K562 (cell line): ENCODE results near the gene LUC7L. TPM values are rescaled to one million over a fixed set of nuclear protein-coding genes. Genes with fewer than 3 reads are reported as not detected.
A peak's percentile ranks its signal among the peaks of the same experiment; 100 is the strongest.

Source experiments
- CREB3 ChIP-seq: fragments of 450-650 bp; conservative IDR thresholded peaks from 2 replicates; pipeline ENCODE4 v1.6.1; 2016; ENCODE audit warnings: missing genetic modification characterization, low read depth, mild to moderate bottlenecking, missing compliant biosample characterization, moderate library complexity
- CREM ChIP-seq: IDR thresholded peaks from 2 replicates; pipeline ENCODE4 v1.6.1; 2014; ENCODE audit warnings: antibody characterized with exemption, low read depth
- MEIS2 ChIP-seq: fragments of 450-650 bp; IDR thresholded peaks from 2 replicates; pipeline ENCODE4 v1.6.1; 2014; ENCODE audit warnings: mild to moderate bottlenecking; ENCODE audit not compliant: partially characterized antibody
- PHB2 ChIP-seq: fragments of 450-650 bp; IDR thresholded peaks from 2 replicates; pipeline ENCODE4 v1.6.1; 2017; ENCODE audit warnings: low read depth
- PKNOX1 ChIP-seq: fragments of 450-650 bp; IDR thresholded peaks from 2 replicates; pipeline ENCODE4 v1.6.1; 2016
- RNF219 ChIP-seq: fragments of 250-450 bp; sonication (Bioruptor Pico); IDR thresholded peaks from 2 replicates; pipeline ENCODE4 v1.5.0; 2022; ENCODE audit warnings: mild to moderate bottlenecking
- SMARCC2 ChIP-seq: fragments of 450-650 bp; IDR thresholded peaks from 2 replicates; pipeline ENCODE4 v1.6.1; 2017; ENCODE audit warnings: antibody characterized with exemption, moderate library complexity, mild to moderate bottlenecking, low read depth
- TCF7L2 ChIP-seq: fragments of 150-350 bp; IDR thresholded peaks from 2 replicates; pipeline ENCODE4 v1.6.1; 2016; ENCODE audit warnings: low read depth, mild to moderate bottlenecking, low read length, moderate library complexity
- TFAM ChIP-seq: fragments of 250-450 bp; sonication (Bioruptor Pico); conservative IDR thresholded peaks from 2 replicates; pipeline ENCODE4 v1.5.0; 2021; ENCODE audit warnings: mild to moderate bottlenecking, moderate library complexity
- ZNF583 ChIP-seq: fragments of 250-450 bp; sonication (Bioruptor Pico); IDR thresholded peaks from 2 replicates; pipeline ENCODE4 v1.4.0; 2020
- ZSCAN29 ChIP-seq: fragments of 450-650 bp; IDR thresholded peaks from 2 replicates; pipeline ENCODE4 v1.6.1; 2017
- polyA plus RNA-seq, 8 experiments: library from polyadenylated mRNA; depleted of rRNA in 4 of 8; stranded (reverse) in 5 of 8; unstranded in 3 of 8; fragments of >200 nt; fragmentation: Nextera tagmentation in 2 of 8; fragmentation: Illumina TruSeq in 1 of 8; extraction: Ambion mirVana in 2 of 8; extraction: Trizol in 1 of 8; gene quantifications; 2 replicates each; pipeline versions ENCODE4 v1.2.1 to v1.2.3, GENCODE V29; 2011 to 2014; ENCODE audit warnings: inconsistent platforms in 1 of 8, missing spikeins in 1 of 8
- total RNA-seq, 7 experiments: library from RNA; depleted of rRNA in 6 of 7; stranded (reverse); fragments of >200 nt in 6 of 7; fragmentation: Illumina TruSeq in 2 of 7; extraction: Trizol in 2 of 7; gene quantifications; 2 replicates each; pipeline versions ENCODE4 v1.2.1 to v1.2.3, GENCODE V29; 2011 to 2021; ENCODE audit warnings: low replicate concordance in 1 of 7

Gene LUC7L
- total and polyA plus RNA-seq, 9 of the 15 experiments (the other 6 are each of a cell fraction or from before 2014, with no cell fraction given), result 1.7 to 93.3 (median 59.5) TPM

- TF ChIP-seq RNF219 (CRISPR knock-in tag) (no peak), TCF7L2 (no peak), CREM (no peak), PHB2 (no peak), TFAM (CRISPR knock-in tag) (no peak), CREB3 (no peak), PKNOX1 (peak; percentile 54), ZSCAN29 (no peak), ZNF583 (CRISPR knock-in tag) (no peak), MEIS2 (peak; percentile 86), SMARCC2 (0 out of 2 replicates have a peak, but pooled peaks have one; percentile 26)
- TF ChIP-seq, all 486 proteins: peak for 28
Observed at GRCh38 chr16:177981-178667, 51.1 kb downstream of the LUC7L start (continued).
